Upper lobe of right lung (tissue), 1 donor: ENCODE measurements around the gene CELSR1. TPM values are rescaled to one million over a fixed set of nuclear protein-coding genes. Genes with fewer than 3 reads are reported as not detected.
A peak's percentile ranks its signal among the peaks of the same experiment; 100 is the strongest.

Experiments
- ATAC-seq: fragments of 200-7000 bp; cut with Tn5 transposase; one replicate; pipeline ENCODE4 v1.9.1; 2020; ENCODE audit warnings: mild to moderate bottlenecking, moderate library complexity
- DNase-seq: peaks from one replicate; pipeline ENCODE4 v3.0.0-alpha.2; 2020
- H3K27ac ChIP-seq: fragments of 200-600 bp; one replicate; pipeline ENCODE4 v1.8.0; 2022
- H3K27me3 ChIP-seq: fragments of 200-600 bp; one replicate; pipeline ENCODE4 v1.8.0; 2022; ENCODE audit warnings: mild to moderate bottlenecking
- H3K36me3 ChIP-seq: fragments of 200-600 bp; one replicate; pipeline ENCODE4 v1.8.0; 2022
- H3K4me1 ChIP-seq: fragments of 200-600 bp; one replicate; pipeline ENCODE4 v1.8.0; 2022
- H3K4me3 ChIP-seq: fragments of 200-600 bp; one replicate; pipeline ENCODE4 v1.8.0; 2022; ENCODE audit warnings: mild to moderate bottlenecking
- H3K9me3 ChIP-seq: fragments of 200-600 bp; one replicate; pipeline ENCODE4 v1.8.0; 2022
- CTCF ChIP-seq: fragments of 200-600 bp; IDR thresholded peaks from one replicate; pipeline ENCODE4 v1.8.0; 2022; ENCODE audit warnings: antibody characterized with exemption
- intact Hi-C: fragments of 100-400 bp; cut with DNase I; formaldehyde crosslinking; loops from one replicate; pipeline ENCODE4 v1.11.0; 2022
- total RNA-seq: library from RNA; stranded (reverse); fragmentation: NEBNext Ultra II Directional; extraction: Animal tissue kit (Norgen Biotek cat#: 25700); gene quantifications from one replicate; pipeline ENCODE4 v1.2.1, GENCODE V29; 2021
- donor health status: DM: no; HTN: yes; CAD: no; lungs with severe emphysema.

The CELSR1 gene
- total RNA-seq, 1 donor from 2014 or later, result 53.5 TPM

GRCh38 chr22:46391486-46392136 lies 145.8 kb downstream of the CELSR1 start:
- Histone ChIP-seq H3K4me1 (no peaks in the 10 kb centered on the region), H3K4me3 (no peak overlapping the region), H3K36me3 (no peaks in the 10 kb centered on the region), H3K27me3 (no peaks in the 10 kb centered on the region), H3K27ac (no peak overlapping the region), H3K9me3 (no peaks in the 10 kb centered on the region)
- no peak for TF ChIP-seq CTCF
- ATAC-seq (no peak), DNase-seq (peak; percentile 66)
- intact Hi-C loops, result no loop called here

GRCh38 chr22:46390652-46391301 lies 146.6 kb downstream of the CELSR1 start:
- no peak overlapping the region for H3K4me3 ChIP-seq
- TF ChIP-seq CTCF, result peak; percentile 34

GRCh38 chr22:46390105-46390651 lies 147.2 kb downstream of the CELSR1 start:
- no peaks in the 10 kb centered on the region for H3K27me3 ChIP-seq
- no peaks in the 10 kb centered on the region for H3K4me1 ChIP-seq
- TF ChIP-seq CTCF, result no peak
- no peak overlapping the region for H3K4me3 ChIP-seq
- ATAC-seq, result no peak
- H3K9me3 ChIP-seq, result no peaks in the 10 kb centered on the region
- H3K27ac ChIP-seq, result no peak overlapping the region
- no peaks in the 10 kb centered on the region for H3K36me3 ChIP-seq
- DNase-seq, result no peak
- intact Hi-C loops, result no loop called here

More at GRCh38 chr22:46390652-46391301, 146.6 kb downstream of the CELSR1 start:
- no peaks in the 10 kb centered on the region for H3K36me3 ChIP-seq
- intact Hi-C loops, result no loop called here
- H3K4me1 ChIP-seq, result no peaks in the 10 kb centered on the region
- peak; percentile 14 for ATAC-seq
- H3K27me3 ChIP-seq, result no peaks in the 10 kb centered on the region
- DNase-seq, result no peak
- no peaks in the 10 kb centered on the region for H3K9me3 ChIP-seq
- peak overlapping the region; percentile 17 for H3K27ac ChIP-seq

DNA sequence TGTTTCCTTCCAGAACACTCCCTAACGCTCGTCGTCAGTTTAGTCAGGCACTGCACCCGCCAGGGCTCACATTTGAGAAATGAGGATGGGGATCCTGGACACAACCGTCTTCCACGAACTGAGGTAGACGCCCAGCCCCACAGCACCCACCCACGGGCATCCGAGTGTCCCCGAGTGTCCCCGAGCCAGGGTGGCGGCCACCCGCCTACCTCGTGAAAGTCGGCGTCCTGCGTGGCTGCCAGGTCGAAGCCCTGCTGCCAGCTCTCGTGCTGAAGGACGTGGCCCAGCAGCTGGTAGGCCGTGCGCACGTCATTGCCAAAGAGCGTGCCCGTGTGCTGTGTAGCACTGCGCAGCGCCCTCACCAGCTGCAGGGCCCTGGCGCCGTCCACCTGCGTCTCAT lies 148.3 kb downstream of the CELSR1 start:
- Histone ChIP-seq H3K36me3 (no peaks in the 10 kb centered on the region), H3K27me3 (no peaks in the 10 kb centered on the region), H3K9me3 (no peaks in the 10 kb centered on the region), H3K4me3 (no peak overlapping the region), H3K4me1 (no peaks in the 10 kb centered on the region), H3K27ac (no peak overlapping the region)
- no peak for TF ChIP-seq CTCF
- intact Hi-C loops, result no loop called here
- ATAC-seq, result no peak
- no peak for DNase-seq

- Histone ChIP-seq H3K36me3 (no peaks in the 10 kb centered on the region), H3K9me3 (no peaks in the 10 kb centered on the region), H3K27ac (no peak overlapping the region), H3K4me3 (no peak overlapping the region), H3K27me3 (no peaks in the 10 kb centered on the region), H3K4me1 (no peaks in the 10 kb centered on the region)
- DNase-seq, result no peak
- intact Hi-C loops, result no loop called here
- no peak for ATAC-seq
- TF ChIP-seq CTCF, result no peak
These were observed 148.8 kb downstream of the CELSR1 start for GRCh38 chr22:46388647-46389046.
